Forelimb muscle (tissue), 1 donor: Measurements from ENCODE around the gene PMM1. TPM values are rescaled to one million over a fixed set of nuclear protein-coding genes. Genes with fewer than 3 reads are reported as not detected.
"Not testable (repeated sequence)": the region's sequence is repeated elsewhere in the genome, so short reads cannot be mapped to it uniquely, and the experiment has no call there.

Source experiments
- DNase-seq: peaks from one replicate; pipeline ENCODE4 v3.0.0-alpha.2; 2013; ENCODE audit warnings: low read depth
- polyA plus RNA-seq: library from polyadenylated mRNA; unstranded; fragments of 120-200 nt; gene quantifications from one replicate; pipeline ENCODE4 v1.2.1, GENCODE V29; 2013; ENCODE audit not compliant: insufficient read length

PMM1 gene
- polyA plus RNA-seq, 1 donor: 23.2 TPM

- no peak for DNase-seq
These were observed 26.5 kb downstream of the PMM1 start for GRCh38 chr22:41563051-41563711.

GRCh38 chr22:41562461-41562860 lies 27.2 kb downstream of the PMM1 start:
- no peak for DNase-seq

GRCh38 chr22:41561788-41562187 lies 27.9 kb downstream of the PMM1 start:
- DNase-seq: no peak

GRCh38 chr22:41561335-41561734 lies 28.3 kb downstream of the PMM1 start:
- DNase-seq: no peak

GRCh38 chr22:41560095-41560471 lies 29.6 kb downstream of the PMM1 start:
- DNase-seq: no peak

- DNase-seq: not testable (repeated sequence)
These were observed 31.4 kb downstream of the PMM1 start for GRCh38 chr22:41558241-41558630.

- no peak for DNase-seq
These were observed 32.0 kb downstream of the PMM1 start for GRCh38 chr22:41557401-41558240.

- DNase-seq: no peak
These were observed 33.1 kb downstream of the PMM1 start for GRCh38 chr22:41556561-41556960.

GRCh38 chr22:41555325-41555982 lies 34.2 kb downstream of the PMM1 start:
- no peak for DNase-seq

- no peak for DNase-seq
These were observed 37.6 kb downstream of the PMM1 start for GRCh38 chr22:41551877-41552582.

GRCh38 chr22:41550952-41551491 lies 38.6 kb downstream of the PMM1 start:
- DNase-seq: no peak

- DNase-seq: no peak
These were observed 40.8 kb downstream of the PMM1 start for GRCh38 chr22:41548830-41549211.

- no peak for DNase-seq
These were observed 44.8 kb downstream of the PMM1 start for GRCh38 chr22:41544671-41545476.

GRCh38 chr22:41543854-41544670 lies 45.6 kb downstream of the PMM1 start, which contains the start of gene POLR3H:
Gene POLR3H, minus strand, starts transcription at chr22:41544470. Its CDS starts 369 bp downstream, at chr22:41544101.
- DNase-seq: peak; percentile 98

- no peak for DNase-seq
These were observed 47.4 kb downstream of the PMM1 start for GRCh38 chr22:41542224-41542623.

- DNase-seq: no peak
These were observed 48.2 kb downstream of the PMM1 start for GRCh38 chr22:41541484-41541883.

- no peak for DNase-seq
These were observed 49.3 kb downstream of the PMM1 start for GRCh38 chr22:41540365-41540764.

GRCh38 chr22:41540006-41540315 lies 49.7 kb downstream of the PMM1 start:
- no peak for DNase-seq

GRCh38 chr22:41539146-41540005 lies 50.3 kb downstream of the PMM1 start:
- DNase-seq: no peak
